Vein endothelial cell (primary cell): Measurements from ENCODE around the gene ATL3. TPM values are rescaled to one million over a fixed set of nuclear protein-coding genes. Genes with fewer than 3 reads are reported as not detected.

ENCODE experiments used
- small RNA-seq: library from RNA; depleted of rRNA; stranded (forward); fragments of <200 nt; gene quantifications from one replicate; pipeline ENCODE3, GENCODE V24; 2012
- total RNA-seq: library from RNA; depleted of rRNA; stranded (reverse); fragments of >200 nt; gene quantifications from 2 replicates; pipeline ENCODE4 v1.2.3, GENCODE V29; 2012

ATL3 gene, protein sequence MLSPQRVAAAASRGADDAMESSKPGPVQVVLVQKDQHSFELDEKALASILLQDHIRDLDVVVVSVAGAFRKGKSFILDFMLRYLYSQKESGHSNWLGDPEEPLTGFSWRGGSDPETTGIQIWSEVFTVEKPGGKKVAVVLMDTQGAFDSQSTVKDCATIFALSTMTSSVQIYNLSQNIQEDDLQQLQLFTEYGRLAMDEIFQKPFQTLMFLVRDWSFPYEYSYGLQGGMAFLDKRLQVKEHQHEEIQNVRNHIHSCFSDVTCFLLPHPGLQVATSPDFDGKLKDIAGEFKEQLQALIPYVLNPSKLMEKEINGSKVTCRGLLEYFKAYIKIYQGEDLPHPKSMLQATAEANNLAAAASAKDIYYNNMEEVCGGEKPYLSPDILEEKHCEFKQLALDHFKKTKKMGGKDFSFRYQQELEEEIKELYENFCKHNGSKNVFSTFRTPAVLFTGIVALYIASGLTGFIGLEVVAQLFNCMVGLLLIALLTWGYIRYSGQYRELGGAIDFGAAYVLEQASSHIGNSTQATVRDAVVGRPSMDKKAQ
- 143 and 174 TPM in 2 replicates for total RNA-seq

DNA sequence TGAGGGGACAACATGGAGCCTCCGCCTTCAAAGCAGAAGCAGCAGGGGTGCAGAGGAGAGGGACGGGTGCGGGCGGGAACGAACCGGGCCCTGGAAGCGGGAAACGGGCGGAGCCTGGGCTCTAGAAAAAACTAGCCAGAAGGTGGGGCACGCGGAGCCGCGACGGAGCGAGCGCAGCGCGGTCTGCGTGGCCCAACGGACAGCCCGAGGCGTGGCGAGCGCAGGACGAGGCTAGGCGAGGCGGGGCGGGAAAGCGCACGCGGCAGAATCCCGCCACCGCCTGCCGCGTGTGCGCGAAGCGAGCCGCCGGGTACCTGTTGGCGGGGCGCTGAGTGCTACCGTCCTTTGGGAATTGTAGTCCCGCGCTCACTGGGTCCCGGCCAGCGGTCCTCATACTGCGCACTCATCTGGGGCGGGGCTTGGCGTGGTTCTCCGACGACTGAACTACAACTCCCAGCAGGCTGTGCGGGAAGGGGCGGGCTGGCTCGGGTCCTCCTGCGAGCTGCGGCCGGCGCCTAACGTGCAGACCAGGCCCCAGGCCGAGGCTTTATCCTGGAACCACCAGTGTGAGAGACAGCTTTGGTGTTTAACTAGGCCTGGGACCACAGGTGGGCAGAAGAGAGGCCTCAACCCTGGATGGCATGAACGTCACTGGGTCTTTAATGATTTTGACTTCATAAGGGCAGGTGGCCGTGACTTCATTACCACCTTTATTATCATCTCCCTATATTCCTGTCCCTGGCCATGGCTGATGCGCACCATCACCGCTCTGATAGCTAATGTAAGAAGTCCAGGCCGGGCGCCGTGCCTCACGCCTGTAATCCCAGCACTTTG lies at the start of gene ATL3:
Gene ATL3, minus strand, starts transcription at position 55 of the 834 bp plus-strand sequence. Its CDS starts 41 bp downstream, at position 14.

DNA sequence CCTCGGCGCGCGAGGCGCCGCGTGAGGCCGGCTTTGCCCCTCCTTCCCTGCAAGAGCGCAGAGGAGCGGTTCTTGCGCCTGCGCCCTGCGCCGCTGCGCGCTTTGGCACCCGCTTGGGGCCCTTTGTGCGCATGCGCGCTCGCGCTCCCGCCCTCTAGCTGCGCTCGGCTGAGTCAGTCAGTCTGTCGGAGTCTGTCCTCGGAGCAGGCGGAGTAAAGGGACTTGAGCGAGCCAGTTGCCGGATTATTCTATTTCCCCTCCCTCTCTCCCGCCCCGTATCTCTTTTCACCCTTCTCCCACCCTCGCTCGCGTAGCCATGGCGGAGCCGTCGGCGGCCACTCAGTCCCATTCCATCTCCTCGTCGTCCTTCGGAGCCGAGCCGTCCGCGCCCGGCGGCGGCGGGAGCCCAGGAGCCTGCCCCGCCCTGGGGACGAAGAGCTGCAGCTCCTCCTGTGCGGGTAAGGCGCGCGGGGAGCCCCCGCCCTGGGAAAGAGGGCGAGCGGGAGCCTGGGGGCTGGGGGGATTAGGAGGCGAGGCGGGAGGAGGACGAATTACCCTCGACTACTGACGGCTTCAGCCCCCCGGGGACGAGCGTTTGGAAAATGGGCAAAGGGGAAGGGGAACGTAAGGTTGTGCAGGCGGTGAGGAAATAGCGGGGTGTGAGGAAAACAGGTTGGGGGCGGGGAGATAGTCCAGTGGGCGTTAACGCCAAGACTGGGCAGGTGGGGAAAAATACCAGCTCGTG lies 10.3 kb upstream of the ATL3 start, which contains the start of gene RTN3:
Gene RTN3, plus strand, starts transcription at position 180 of the 745 bp plus-strand sequence. Its CDS starts 137 bp downstream, at position 317.

DNA sequence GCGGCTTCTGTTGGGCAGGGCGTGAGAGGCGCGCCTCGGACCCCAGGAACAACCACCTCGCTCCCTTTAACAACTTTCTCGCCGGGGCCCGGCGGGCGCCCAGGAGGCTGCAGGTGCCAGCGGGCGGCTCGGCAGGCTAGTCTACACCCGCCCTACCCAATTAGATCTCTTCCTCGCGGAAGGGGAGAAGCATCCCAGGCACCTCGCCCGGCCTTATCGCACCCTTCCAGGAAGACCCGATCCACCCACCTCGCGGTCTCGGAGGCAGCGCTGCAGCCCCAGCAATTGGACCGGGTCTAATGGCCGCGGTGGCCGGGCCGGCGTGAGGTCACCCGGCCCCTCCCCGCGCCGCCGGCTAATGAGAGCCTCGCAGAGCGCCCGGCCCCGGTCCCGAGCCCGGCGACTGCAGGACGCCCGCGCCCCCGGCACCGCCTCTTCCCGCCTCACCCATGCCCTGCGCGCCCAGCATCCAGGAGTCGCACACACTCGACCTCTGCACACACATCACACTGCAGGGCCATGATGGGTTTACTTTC lies 57.0 kb downstream of the ATL3 start, which contains the start of gene PLAAT3:
Gene PLAAT3, minus strand, starts transcription at position 298 of the 536 bp plus-strand sequence. CDS start 419 bp downstream, outside the sequence.

Small RNA genes lying within 50 kb of the gene (small RNA-seq; reads per million reads assigned to genes)
- not detected for gene AP000753.3

Other genes with a start within 250 kb of the ATL3 start
- gene PLAAT5, start 180.2 kb downstream of the ATL3 start, total RNA-seq = not detected in 2 replicates
- not detected in 2 replicates for gene LGALS12, start 165.3 kb downstream of the ATL3 start, total RNA-seq
- 0.96 and 1.6 TPM in 2 replicates for gene PLAAT4, start 134.6 kb downstream of the ATL3 start, total RNA-seq
- gene PLAAT2, start 108.0 kb downstream of the ATL3 start, total RNA-seq = not detected in 2 replicates
- gene PLAAT3, start 56.9 kb downstream of the ATL3 start, total RNA-seq = 26.1 and 43.1 TPM in 2 replicates
- gene RTN3, start 10.1 kb upstream of the ATL3 start, total RNA-seq = 87.1 and 102 TPM in 2 replicates
- gene ZFTA, start 97.4 kb upstream of the ATL3 start, total RNA-seq = 24.7 and 25.2 TPM in 2 replicates
- 27.4 and 28.8 TPM in 2 replicates for gene SPINDOC, start 142.1 kb upstream of the ATL3 start, total RNA-seq
- 23.2 and 25.9 TPM in 2 replicates for gene MARK2, start 167.7 kb upstream of the ATL3 start, total RNA-seq
- gene RCOR2, start 245.8 kb upstream of the ATL3 start, total RNA-seq = 0.29 and 0.98 TPM in 2 replicates